ENCODE results near the gene SPATA9.

Gene SPATA9

DNA sequence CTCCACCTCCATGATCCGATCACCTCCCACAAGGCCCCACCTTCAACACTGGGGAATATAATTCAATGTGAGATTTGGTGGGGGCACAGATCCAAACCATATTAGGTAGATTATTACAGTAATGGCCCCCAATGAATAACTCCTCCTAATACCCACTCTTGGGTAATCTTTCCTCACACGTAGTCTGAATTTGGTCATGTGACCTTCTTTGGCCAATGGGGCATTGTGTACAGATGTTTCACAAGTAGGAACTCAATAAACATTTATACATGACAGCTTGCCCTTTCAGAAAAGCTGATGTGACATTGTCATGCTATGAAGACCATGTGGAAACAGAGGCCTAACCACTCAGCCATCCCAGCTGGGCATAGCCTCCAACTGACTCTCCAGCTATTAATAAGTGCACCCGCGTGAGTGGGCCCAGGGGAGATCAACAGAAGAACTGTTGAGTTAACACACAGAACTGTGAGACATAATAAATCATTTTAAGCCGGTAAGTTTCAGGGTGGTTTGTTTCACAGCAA is 52.3 kb downstream of the SPATA9 start (continued):
- TF ChIP-seq, protein P1, sequence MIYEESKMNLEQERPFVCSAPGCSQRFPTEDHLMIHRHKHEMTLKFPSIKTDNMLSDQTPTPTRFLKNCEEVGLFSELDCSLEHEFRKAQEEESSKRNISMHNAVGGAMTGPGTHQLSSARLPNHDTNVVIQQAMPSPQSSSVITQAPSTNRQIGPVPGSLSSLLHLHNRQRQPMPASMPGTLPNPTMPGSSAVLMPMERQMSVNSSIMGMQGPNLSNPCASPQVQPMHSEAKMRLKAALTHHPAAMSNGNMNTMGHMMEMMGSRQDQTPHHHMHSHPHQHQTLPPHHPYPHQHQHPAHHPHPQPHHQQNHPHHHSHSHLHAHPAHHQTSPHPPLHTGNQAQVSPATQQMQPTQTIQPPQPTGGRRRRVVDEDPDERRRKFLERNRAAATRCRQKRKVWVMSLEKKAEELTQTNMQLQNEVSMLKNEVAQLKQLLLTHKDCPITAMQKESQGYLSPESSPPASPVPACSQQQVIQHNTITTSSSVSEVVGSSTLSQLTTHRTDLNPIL (CRISPR knock-in tag; IDR thresholded peaks at IDR 0.05; ENCODE audit: low read depth) = no peak

DNA sequence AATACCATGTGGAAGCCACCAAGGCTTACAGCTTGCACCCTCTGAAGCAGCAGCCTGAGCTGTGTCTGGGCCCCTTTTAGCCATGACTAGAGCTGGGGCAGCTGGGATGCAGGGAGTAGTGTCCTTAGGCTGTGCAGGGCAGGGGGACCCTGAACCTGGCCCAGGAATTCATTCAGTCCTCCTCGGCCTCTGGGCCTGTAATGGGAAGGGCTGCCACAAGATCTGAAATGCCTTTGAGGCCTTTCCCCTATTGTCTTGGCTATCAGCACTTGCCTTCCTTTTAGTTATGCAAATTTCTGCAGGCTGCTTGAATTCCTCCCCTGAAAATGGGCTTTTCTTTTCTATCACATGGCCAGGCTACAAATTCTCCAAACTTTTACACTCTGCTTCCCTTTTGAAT is 53.9 kb downstream of the SPATA9 start:
- TF ChIP-seq ZFP3 (CRISPR knock-in tag; IDR thresholded peaks at IDR 0.05) = no peak
- TF ChIP-seq RARB (CRISPR knock-in tag; IDR thresholded peaks at IDR 0.05) = no peak
- no peak for TF ChIP-seq BACH2 (CRISPR knock-in tag; IDR thresholded peaks at IDR 0.05; ENCODE audit: borderline replicate concordance)
- TF ChIP-seq ZNF565 (CRISPR knock-in tag; conservative IDR thresholded peaks at IDR 0.05; ENCODE audit: low read depth) = no peak
- TF ChIP-seq ISL1 (CRISPR knock-in tag; IDR thresholded peaks at IDR 0.05) = no peak
- no peak for TF ChIP-seq ARNTL (CRISPR knock-in tag; IDR thresholded peaks at IDR 0.05; ENCODE audit: borderline replicate concordance, low read depth)
- ATAC-seq = no peak

DNA sequence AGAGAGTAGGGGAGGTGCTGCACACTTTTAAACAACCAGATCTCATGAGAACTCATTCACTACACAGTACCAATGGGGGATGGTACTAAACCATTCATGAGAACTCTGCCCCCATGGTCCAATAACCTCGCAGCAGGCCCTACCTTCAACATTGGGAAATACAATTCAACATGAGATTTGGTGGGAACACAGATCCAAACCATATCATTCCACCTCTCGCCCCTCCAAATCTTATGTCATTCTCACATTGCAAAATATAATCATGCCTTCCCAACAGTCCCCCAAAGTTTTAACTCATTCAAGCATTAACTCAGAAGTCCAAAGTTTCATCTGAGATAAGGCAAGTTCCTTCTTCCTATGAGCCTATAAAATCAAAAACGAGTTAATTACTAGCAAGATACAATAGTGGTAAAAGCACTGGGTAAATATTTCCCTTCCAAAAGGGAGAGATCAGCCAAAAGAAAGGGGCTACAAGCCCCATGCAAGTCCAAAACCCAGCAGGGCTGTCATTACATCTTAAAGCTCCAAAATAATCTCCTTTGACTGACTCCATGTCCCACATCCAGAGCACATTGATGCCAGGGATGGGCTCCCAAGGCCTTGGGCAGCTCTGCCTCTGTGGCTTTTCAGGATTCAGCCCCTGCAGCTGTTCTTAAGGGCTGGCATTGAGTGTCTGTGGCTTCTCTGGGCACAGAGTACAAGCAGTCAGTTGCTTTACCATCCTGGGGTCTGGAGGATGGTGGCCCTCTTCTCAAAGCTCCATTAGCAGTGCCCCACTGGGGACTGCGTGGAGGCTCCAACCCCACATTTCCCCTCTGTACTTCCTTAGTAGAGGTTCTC is 54.6 kb downstream of the SPATA9 start:
- ATAC-seq = no peak
- TF ChIP-seq BACH2 (CRISPR knock-in tag; IDR thresholded peaks at IDR 0.05; ENCODE audit: borderline replicate concordance) = no peak
- no peak for TF ChIP-seq ZNF565 (CRISPR knock-in tag; conservative IDR thresholded peaks at IDR 0.05; ENCODE audit: low read depth)
- no peak for TF ChIP-seq OSR1 (CRISPR knock-in tag; IDR thresholded peaks at IDR 0.05)
- TF ChIP-seq, protein P2, sequence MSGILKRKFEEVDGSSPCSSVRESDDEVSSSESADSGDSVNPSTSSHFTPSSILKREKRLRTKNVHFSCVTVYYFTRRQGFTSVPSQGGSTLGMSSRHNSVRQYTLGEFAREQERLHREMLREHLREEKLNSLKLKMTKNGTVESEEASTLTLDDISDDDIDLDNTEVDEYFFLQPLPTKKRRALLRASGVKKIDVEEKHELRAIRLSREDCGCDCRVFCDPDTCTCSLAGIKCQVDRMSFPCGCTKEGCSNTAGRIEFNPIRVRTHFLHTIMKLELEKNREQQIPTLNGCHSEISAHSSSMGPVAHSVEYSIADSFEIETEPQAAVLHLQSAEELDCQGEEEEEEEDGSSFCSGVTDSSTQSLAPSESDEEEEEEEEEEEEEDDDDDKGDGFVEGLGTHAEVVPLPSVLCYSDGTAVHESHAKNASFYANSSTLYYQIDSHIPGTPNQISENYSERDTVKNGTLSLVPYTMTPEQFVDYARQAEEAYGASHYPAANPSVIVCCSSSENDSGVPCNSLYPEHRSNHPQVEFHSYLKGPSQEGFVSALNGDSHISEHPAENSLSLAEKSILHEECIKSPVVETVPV (CRISPR knock-in tag; IDR thresholded peaks at IDR 0.05) = no peak

DNA sequence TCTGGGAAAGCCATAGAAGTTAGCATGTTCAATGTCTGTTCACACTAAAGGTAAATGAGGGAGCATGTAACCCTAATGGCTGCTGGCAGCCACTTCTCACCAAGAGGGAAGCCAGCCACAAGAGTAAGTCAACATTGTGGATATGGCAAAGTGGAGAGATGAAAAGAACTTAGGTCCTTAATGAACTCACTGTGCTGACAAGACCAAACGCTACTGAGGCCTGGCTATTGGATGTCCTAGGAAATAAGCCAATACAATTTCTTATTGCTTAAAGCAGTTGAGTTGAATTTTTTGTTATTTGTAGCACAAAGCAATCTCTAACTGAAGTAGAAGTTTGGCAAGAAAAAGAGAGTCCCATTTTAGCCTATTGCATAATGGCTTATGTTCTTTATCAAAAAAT is 56.1 kb downstream of the SPATA9 start:
- no peak for TF ChIP-seq CSDC2 (CRISPR knock-in tag; IDR thresholded peaks at IDR 0.05)
- TF ChIP-seq ZC3H10 (CRISPR knock-in tag; IDR thresholded peaks at IDR 0.05) = no peak
- TF ChIP-seq, protein P2 (CRISPR knock-in tag; IDR thresholded peaks at IDR 0.05) = no peak
- TF ChIP-seq ISL1 (CRISPR knock-in tag; IDR thresholded peaks at IDR 0.05) = no peak
- TF ChIP-seq, protein P3, sequence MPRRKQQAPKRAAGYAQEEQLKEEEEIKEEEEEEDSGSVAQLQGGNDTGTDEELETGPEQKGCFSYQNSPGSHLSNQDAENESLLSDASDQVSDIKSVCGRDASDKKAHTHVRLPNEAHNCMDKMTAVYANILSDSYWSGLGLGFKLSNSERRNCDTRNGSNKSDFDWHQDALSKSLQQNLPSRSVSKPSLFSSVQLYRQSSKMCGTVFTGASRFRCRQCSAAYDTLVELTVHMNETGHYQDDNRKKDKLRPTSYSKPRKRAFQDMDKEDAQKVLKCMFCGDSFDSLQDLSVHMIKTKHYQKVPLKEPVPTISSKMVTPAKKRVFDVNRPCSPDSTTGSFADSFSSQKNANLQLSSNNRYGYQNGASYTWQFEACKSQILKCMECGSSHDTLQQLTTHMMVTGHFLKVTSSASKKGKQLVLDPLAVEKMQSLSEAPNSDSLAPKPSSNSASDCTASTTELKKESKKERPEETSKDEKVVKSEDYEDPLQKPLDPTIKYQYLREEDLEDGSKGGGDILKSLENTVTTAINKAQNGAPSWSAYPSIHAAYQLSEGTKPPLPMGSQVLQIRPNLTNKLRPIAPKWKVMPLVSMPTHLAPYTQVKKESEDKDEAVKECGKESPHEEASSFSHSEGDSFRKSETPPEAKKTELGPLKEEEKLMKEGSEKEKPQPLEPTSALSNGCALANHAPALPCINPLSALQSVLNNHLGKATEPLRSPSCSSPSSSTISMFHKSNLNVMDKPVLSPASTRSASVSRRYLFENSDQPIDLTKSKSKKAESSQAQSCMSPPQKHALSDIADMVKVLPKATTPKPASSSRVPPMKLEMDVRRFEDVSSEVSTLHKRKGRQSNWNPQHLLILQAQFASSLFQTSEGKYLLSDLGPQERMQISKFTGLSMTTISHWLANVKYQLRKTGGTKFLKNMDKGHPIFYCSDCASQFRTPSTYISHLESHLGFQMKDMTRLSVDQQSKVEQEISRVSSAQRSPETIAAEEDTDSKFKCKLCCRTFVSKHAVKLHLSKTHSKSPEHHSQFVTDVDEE (CRISPR knock-in tag; IDR thresholded peaks at IDR 0.05) = no peak
- no peak for TF ChIP-seq ZNF70 (CRISPR knock-in tag; IDR thresholded peaks at IDR 0.05)
- TF ChIP-seq, protein P4, sequence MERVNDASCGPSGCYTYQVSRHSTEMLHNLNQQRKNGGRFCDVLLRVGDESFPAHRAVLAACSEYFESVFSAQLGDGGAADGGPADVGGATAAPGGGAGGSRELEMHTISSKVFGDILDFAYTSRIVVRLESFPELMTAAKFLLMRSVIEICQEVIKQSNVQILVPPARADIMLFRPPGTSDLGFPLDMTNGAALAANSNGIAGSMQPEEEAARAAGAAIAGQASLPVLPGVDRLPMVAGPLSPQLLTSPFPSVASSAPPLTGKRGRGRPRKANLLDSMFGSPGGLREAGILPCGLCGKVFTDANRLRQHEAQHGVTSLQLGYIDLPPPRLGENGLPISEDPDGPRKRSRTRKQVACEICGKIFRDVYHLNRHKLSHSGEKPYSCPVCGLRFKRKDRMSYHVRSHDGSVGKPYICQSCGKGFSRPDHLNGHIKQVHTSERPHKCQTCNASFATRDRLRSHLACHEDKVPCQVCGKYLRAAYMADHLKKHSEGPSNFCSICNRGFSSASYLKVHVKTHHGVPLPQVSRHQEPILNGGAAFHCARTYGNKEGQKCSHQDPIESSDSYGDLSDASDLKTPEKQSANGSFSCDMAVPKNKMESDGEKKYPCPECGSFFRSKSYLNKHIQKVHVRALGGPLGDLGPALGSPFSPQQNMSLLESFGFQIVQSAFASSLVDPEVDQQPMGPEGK (CRISPR knock-in tag; IDR thresholded peaks at IDR 0.05; ENCODE audit: borderline replicate concordance) = no peak
- no peak for TF ChIP-seq TOX (CRISPR knock-in tag; IDR thresholded peaks at IDR 0.05; ENCODE audit: borderline replicate concordance)
- no peak for TF ChIP-seq SNAI2 (CRISPR knock-in tag; IDR thresholded peaks at IDR 0.05)
- no peak for TF ChIP-seq ZNF8 (CRISPR knock-in tag; IDR thresholded peaks at IDR 0.05)
- no peak for TF ChIP-seq ZFP3 (CRISPR knock-in tag; IDR thresholded peaks at IDR 0.05)
- no peak for TF ChIP-seq OSR1 (CRISPR knock-in tag; IDR thresholded peaks at IDR 0.05)
- TF ChIP-seq, protein P5, sequence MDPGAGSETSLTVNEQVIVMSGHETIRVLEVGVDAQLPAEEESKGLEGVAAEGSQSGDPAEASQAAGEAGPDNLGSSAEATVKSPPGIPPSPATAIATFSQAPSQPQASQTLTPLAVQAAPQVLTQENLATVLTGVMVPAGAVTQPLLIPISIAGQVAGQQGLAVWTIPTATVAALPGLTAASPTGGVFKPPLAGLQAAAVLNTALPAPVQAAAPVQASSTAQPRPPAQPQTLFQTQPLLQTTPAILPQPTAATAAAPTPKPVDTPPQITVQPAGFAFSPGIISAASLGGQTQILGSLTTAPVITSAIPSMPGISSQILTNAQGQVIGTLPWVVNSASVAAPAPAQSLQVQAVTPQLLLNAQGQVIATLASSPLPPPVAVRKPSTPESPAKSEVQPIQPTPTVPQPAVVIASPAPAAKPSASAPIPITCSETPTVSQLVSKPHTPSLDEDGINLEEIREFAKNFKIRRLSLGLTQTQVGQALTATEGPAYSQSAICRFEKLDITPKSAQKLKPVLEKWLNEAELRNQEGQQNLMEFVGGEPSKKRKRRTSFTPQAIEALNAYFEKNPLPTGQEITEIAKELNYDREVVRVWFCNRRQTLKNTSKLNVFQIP (CRISPR knock-in tag; IDR thresholded peaks at IDR 0.05; ENCODE audit: borderline replicate concordance, low read depth) = no peak
- TF ChIP-seq PPARA (CRISPR knock-in tag; IDR thresholded peaks at IDR 0.05; ENCODE audit: borderline replicate concordance) = no peak
- TF ChIP-seq ZNF565 (CRISPR knock-in tag; conservative IDR thresholded peaks at IDR 0.05; ENCODE audit: low read depth) = no peak
- TF ChIP-seq ARNTL (CRISPR knock-in tag; IDR thresholded peaks at IDR 0.05; ENCODE audit: borderline replicate concordance, low read depth) = no peak
- TF ChIP-seq RARB (CRISPR knock-in tag; IDR thresholded peaks at IDR 0.05) = no peak
- TF ChIP-seq, protein P1 (CRISPR knock-in tag; IDR thresholded peaks at IDR 0.05; ENCODE audit: low read depth) = no peak
- no peak for TF ChIP-seq TCF4 (CRISPR knock-in tag; IDR thresholded peaks at IDR 0.05; ENCODE audit: borderline replicate concordance)
- ATAC-seq = no peak

All from SK-N-SH treated with all-trans-retinoic acid at 6 μM for 48 hours (cell line).